ENCODE results near the gene RNU5B-1.

GRCh38 chr15:65335278-65336055 is 31.0 kb downstream of the RNU5B-1 start:
- no peak for TF ChIP-seq CTCF (IDR thresholded peaks at IDR 0.05)
- TF ChIP-seq POLR2A (IDR thresholded peaks at IDR 0.05) = no peak

All from testis (tissue), 2 donors.